Choroid plexus epithelial cell (primary cell): ENCODE results near the gene HLA-DMB.

Experiments
- DNase-seq: peaks from one replicate; pipeline ENCODE4 v3.0.0-alpha.2; 2010; ENCODE audit warnings: low read depth
- H3K4me3 ChIP-seq: 2 replicates; pipeline ENCODE4 v1.5.1; 2011; ENCODE audit warnings: low read depth, mild to moderate bottlenecking, control low read depth, low read length, moderate library complexity
- CTCF ChIP-seq: conservative IDR thresholded peaks from 2 replicates; pipeline ENCODE4 v1.5.1; 2011; ENCODE audit warnings: low read depth, mild to moderate bottlenecking, control low read depth, inconsistent platforms, low read length, moderate library complexity

Gene HLA-DMB

GRCh38 chr6:32971581-32972352 is 30.9 kb upstream of the HLA-DMB start:
- H3K4me3 ChIP-seq, result peak overlapping the region; percentile 96
- DNase-seq, result peak; percentile 100
- TF ChIP-seq CTCF, result no peak

GRCh38 chr6:32971242-32971580 is 30.4 kb upstream of the HLA-DMB start:
- TF ChIP-seq CTCF, result no peak
- DNase-seq, result no peak
- H3K4me3 ChIP-seq, result peak overlapping the region; percentile 71

- peak; percentile 93 for DNase-seq
- TF ChIP-seq CTCF, result no peak
- peak overlapping the region; percentile 71 for H3K4me3 ChIP-seq
Measured at GRCh38 chr6:32970413-32971241, 29.8 kb upstream of the HLA-DMB start.

GRCh38 chr6:32969685-32970412 is 29.0 kb upstream of the HLA-DMB start:
- peak overlapping the region; percentile 71 for H3K4me3 ChIP-seq
- peak; percentile 37 for TF ChIP-seq CTCF
- DNase-seq, result peak; percentile 92

GRCh38 chr6:32968867-32969684 is 28.2 kb upstream of the HLA-DMB start:
- TF ChIP-seq CTCF, result peak; percentile 48
- H3K4me3 ChIP-seq, result peak overlapping the region; percentile 71
- peak; percentile 90 for DNase-seq
